ENCODE measurements around the gene CEBPA.

DNA sequence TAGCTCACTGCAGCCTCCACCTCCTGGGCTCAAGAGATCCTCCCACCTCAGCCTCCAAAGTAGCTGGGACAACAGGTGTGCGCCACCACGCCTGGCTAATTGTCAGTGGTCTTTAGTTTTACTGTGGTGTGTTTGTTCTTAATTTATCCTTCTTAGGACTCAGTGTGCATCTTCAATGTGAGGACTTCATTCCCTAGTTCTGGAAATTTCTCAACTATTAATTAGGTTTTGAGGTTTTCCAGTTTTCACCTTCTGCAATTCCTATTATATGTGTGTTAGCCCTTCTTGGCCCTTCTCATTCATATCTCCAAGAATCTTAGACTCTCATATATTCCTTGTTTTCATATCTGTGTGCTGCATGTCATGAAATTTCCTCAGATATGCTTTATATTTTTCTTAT, 44.5 kb downstream of the CEBPA start:
- no peak for TF ChIP-seq CTCF (IDR thresholded peaks at IDR 0.05)
- no peak for TF ChIP-seq POLR2AphosphoS5 (IDR thresholded peaks at IDR 0.05)
- TF ChIP-seq POLR2A (IDR thresholded peaks at IDR 0.05) = no peak

Measured in prostate gland (tissue), 2 donors.